Astrocyte (in vitro differentiated cells and primary cell): ENCODE results near the gene TBC1D12. TPM values are rescaled to one million over a fixed set of nuclear protein-coding genes. Genes with fewer than 3 reads are reported as not detected.

Source experiments
- DNase-seq: peaks from one replicate; pipeline ENCODE4 v3.0.0-alpha.2; 2010; ENCODE audit warnings: low read depth
- FAIRE-seq: peaks from 2 replicates; lab custom pipeline; 2011; peaks lifted over from hg19 to GRCh38; lab: Jason Lieb, UNC
- H2AFZ ChIP-seq: 2 replicates; pipeline ENCODE4 v1.6.0; 2012; ENCODE audit warnings: low read depth, low read length, inconsistent platforms
- H3K27ac ChIP-seq: 2 replicates; pipeline ENCODE4 v1.5.1; 2011; ENCODE audit warnings: low read depth, low read length, inconsistent platforms
- H3K27me3 ChIP-seq: 2 replicates; pipeline ENCODE4 v1.6.0; 2011; ENCODE audit warnings: low read length, inconsistent platforms; ENCODE audit not compliant: insufficient read depth
- H3K36me3 ChIP-seq: 2 replicates; pipeline ENCODE4 v1.5.1; 2011; ENCODE audit warnings: low read length, inconsistent platforms; ENCODE audit not compliant: insufficient read depth
- H3K4me1 ChIP-seq: 2 replicates; pipeline ENCODE4 v1.5.1; 2011; ENCODE audit warnings: low read length, inconsistent platforms; ENCODE audit not compliant: insufficient read depth
- H3K4me2 ChIP-seq: 2 replicates; pipeline ENCODE4 v1.6.0; 2012; ENCODE audit warnings: low read length, inconsistent platforms
- H3K4me3 ChIP-seq: 2 replicates; pipeline ENCODE4 v1.5.1; 2011; ENCODE audit warnings: low read depth, mild to moderate bottlenecking, low read length, inconsistent platforms; ENCODE audit not compliant: insufficient read depth
- H3K79me2 ChIP-seq: 2 replicates; pipeline ENCODE4 v1.6.0; 2012; ENCODE audit warnings: mild to moderate bottlenecking, low read length, inconsistent platforms; ENCODE audit not compliant: insufficient read depth
- H3K9ac ChIP-seq: 2 replicates; pipeline ENCODE4 v1.6.0; 2012; ENCODE audit warnings: mild to moderate bottlenecking, low read length, inconsistent platforms
- H3K9me3 ChIP-seq: 2 replicates; pipeline ENCODE4 v1.5.1; 2012; ENCODE audit warnings: low read depth, mild to moderate bottlenecking, low read length, inconsistent platforms; ENCODE audit not compliant: insufficient read depth
- H4K20me1 ChIP-seq: 2 replicates; pipeline ENCODE4 v1.6.0; 2012; ENCODE audit warnings: low read length, inconsistent platforms; ENCODE audit not compliant: insufficient read depth
- H3K27ac Mint-ChIP-seq: one replicate; pipeline ENCODE4 v1.8.0; 2021; ENCODE audit warnings: mild to moderate bottlenecking, mixed read lengths; ENCODE audit not compliant: unreplicated experiment
- H3K27me3 Mint-ChIP-seq: one replicate; pipeline ENCODE4 v1.8.0; 2021; ENCODE audit warnings: low read depth, mixed read lengths; ENCODE audit not compliant: unreplicated experiment
- H3K36me3 Mint-ChIP-seq: one replicate; pipeline ENCODE4 v1.8.0; 2021; ENCODE audit warnings: low read depth, mixed read lengths; ENCODE audit not compliant: unreplicated experiment
- H3K4me1 Mint-ChIP-seq: one replicate; pipeline ENCODE4 v1.8.0; 2021; ENCODE audit warnings: low read depth, mixed read lengths; ENCODE audit not compliant: unreplicated experiment
- H3K4me3 Mint-ChIP-seq: one replicate; pipeline ENCODE4 v1.8.0; 2021; ENCODE audit warnings: mild to moderate bottlenecking, moderate library complexity, mixed read lengths; ENCODE audit not compliant: unreplicated experiment
- H3K9me3 Mint-ChIP-seq: one replicate; pipeline ENCODE4 v1.8.0; 2021; ENCODE audit warnings: mild to moderate bottlenecking, mixed read lengths; ENCODE audit not compliant: unreplicated experiment
- CTCF ChIP-seq: IDR thresholded peaks from 2 replicates; pipeline ENCODE4 v1.5.1; 2011; ENCODE audit warnings: low read depth, mild to moderate bottlenecking, inconsistent platforms, low read length, moderate library complexity; ENCODE audit not compliant: insufficient read depth
- EZH2 ChIP-seq: IDR thresholded peaks from 2 replicates; pipeline ENCODE4 v1.6.1; 2012; ENCODE audit warnings: mild to moderate bottlenecking, low read length, inconsistent platforms; ENCODE audit not compliant: insufficient read depth
- total RNA-seq: library from RNA; stranded (reverse); gene quantifications from 2 replicates; pipeline ENCODE4 v1.2.1, GENCODE V29; 2021

TBC1D12 gene
- total RNA-seq, 1 donor from 2014 or later: 7.6 TPM

DNA sequence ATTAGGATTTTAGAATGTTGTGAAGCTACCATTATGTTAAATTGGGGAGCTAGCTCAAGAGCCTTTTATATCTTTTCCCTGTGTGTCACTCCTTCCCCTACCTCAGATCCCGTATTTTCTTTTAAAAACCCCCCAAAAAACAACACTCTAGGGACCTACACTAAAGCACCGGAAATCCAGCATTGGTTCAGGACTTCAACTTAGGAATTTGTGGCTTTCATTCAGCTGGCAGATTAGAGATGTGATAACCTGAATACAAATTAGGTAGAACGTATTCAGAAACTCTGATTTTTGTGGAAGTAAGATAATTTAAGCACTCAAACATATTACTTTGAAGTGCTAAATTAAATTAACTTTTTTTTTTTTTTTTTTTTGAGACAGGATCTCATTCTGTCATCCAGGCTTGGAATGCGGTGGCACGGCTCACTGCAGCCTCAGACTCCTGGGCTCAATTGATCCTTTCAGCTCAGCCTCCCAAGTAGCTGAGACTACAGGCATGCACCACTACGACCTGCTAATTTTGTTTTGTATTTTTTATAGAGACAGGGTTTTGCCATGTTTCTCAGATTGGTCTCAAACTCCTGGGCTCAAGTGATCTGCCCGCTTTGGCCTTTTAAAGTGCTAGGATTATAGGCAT is 6.8 kb downstream of the TBC1D12 start:
- no peak for FAIRE-seq
- Histone ChIP-seq H3K4me3 (no peak overlapping the region), H3K27ac (no peak overlapping the region), H3K4me2 (peak overlapping the region; percentile 77), H3K79me2 (peaks cover 94% of the 10 kb centered on the region), H3K36me3 (no peaks in the 10 kb centered on the region), H3K9ac (peak overlapping the region; percentile 19), H2AFZ (no peak overlapping the region), H3K27me3 (no peaks in the 10 kb centered on the region), H3K4me1 (peaks cover 12% of the 10 kb centered on the region), H3K9me3 (no peaks in the 10 kb centered on the region), H4K20me1 (peaks cover 58% of the 10 kb centered on the region)
- no peak overlapping the region for H3K4me3 Mint-ChIP-seq
- H3K9me3 Mint-ChIP-seq: peaks cover 1% of the 10 kb centered on the region
- peak; percentile 30 for DNase-seq
- no peaks in the 10 kb centered on the region for H3K36me3 Mint-ChIP-seq
- no peak for TF ChIP-seq EZH2
- no peak for TF ChIP-seq CTCF
- H3K4me1 Mint-ChIP-seq: peaks cover 6% of the 10 kb centered on the region
- no peaks in the 10 kb centered on the region for H3K27me3 Mint-ChIP-seq
- no peak overlapping the region for H3K27ac Mint-ChIP-seq

- no peaks in the 10 kb centered on the region for H3K36me3 Mint-ChIP-seq
- Histone ChIP-seq H3K27ac (no peak overlapping the region), H3K9me3 (no peaks in the 10 kb centered on the region), H3K4me1 (peaks cover 7% of the 10 kb centered on the region), H2AFZ (no peak overlapping the region), H3K4me2 (no peak overlapping the region), H4K20me1 (peaks cover 55% of the 10 kb centered on the region), H3K4me3 (no peak overlapping the region), H3K79me2 (peaks cover 90% of the 10 kb centered on the region), H3K9ac (no peak overlapping the region), H3K36me3 (no peaks in the 10 kb centered on the region), H3K27me3 (no peaks in the 10 kb centered on the region)
- H3K4me3 Mint-ChIP-seq: no peak overlapping the region
- DNase-seq: no peak
- H3K9me3 Mint-ChIP-seq: peaks cover 1% of the 10 kb centered on the region
- TF ChIP-seq EZH2 (no peak), CTCF (no peak)
- no peak overlapping the region for H3K27ac Mint-ChIP-seq
- FAIRE-seq: no peak
- peaks cover 6% of the 10 kb centered on the region for H3K4me1 Mint-ChIP-seq
- no peaks in the 10 kb centered on the region for H3K27me3 Mint-ChIP-seq
These were observed 9.0 kb downstream of the TBC1D12 start for GRCh38 chr10:94411304-94411703.

DNA sequence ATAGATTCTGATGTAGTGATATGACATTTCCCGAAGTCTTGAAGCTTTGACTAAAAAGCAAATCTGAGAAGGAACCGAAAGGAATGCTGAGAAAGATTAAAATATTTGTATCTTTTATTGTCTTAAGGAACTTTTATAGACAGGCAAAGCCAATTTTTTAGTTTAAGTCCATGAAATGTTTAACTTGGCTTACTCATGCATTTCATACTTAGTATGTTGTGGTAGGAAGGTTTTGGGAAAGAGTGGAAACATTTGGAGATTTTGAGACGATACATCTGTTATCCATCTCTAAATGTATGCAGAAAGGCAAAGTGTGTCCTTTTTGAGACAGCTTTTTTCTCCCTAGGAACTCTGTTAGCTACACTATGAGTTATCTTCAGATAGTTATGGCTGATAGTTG is 10.1 kb downstream of the TBC1D12 start:
- no peak for TF ChIP-seq CTCF
- no peak for TF ChIP-seq EZH2
- Mint-ChIP-seq H3K4me1 (peaks cover 11% of the 10 kb centered on the region), H3K9me3 (peaks cover 1% of the 10 kb centered on the region), H3K36me3 (no peaks in the 10 kb centered on the region), H3K27me3 (no peaks in the 10 kb centered on the region), H3K4me3 (no peak overlapping the region), H3K27ac (no peak overlapping the region)
- FAIRE-seq: no peak
- peak; percentile 55 for DNase-seq
- H3K27ac ChIP-seq: no peak overlapping the region
- no peaks in the 10 kb centered on the region for H3K27me3 ChIP-seq
- H3K9me3 ChIP-seq: no peaks in the 10 kb centered on the region
- no peak overlapping the region for H3K4me3 ChIP-seq
- H3K36me3 ChIP-seq: no peaks in the 10 kb centered on the region
- no peak overlapping the region for H3K9ac ChIP-seq
- H2AFZ ChIP-seq: no peak overlapping the region
- H3K4me1 ChIP-seq: peaks cover 7% of the 10 kb centered on the region
- H4K20me1 ChIP-seq: peaks cover 48% of the 10 kb centered on the region
- peaks cover 81% of the 10 kb centered on the region for H3K79me2 ChIP-seq
- H3K4me2 ChIP-seq: no peak overlapping the region
